Measurements from ENCODE around the gene MSRB2.

Gene MSRB2

DNA sequence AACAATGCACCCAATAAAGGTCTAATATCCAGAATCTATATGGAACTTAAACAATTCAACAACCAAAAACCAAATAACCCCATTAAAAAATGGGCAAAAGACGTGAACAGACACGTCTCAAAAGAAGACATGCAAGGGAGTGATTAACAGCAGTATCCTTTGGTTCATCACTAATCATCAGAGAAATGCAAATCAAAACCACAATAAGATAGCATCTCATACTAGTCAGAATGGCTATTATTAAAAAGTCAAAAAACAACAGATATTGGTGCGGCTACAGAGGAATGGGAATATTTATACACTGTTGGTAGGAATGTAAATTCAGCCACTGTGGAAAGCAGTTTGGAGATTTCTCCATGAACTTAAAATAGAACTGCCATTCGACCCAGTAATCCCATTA is 46.6 kb downstream of the MSRB2 start:
- H3K79me2 ChIP-seq (ENCODE audit: insufficient read depth, low read length) = no peaks in the 10 kb centered on the region
- H3K27ac ChIP-seq (ENCODE audit: low read depth, low read length) = no peak overlapping the region
- no peaks in the 10 kb centered on the region for H3K27me3 ChIP-seq (ENCODE audit: low read length)
- no peak overlapping the region for H3K4me3 ChIP-seq (ENCODE audit: insufficient read depth, low read length, poor library complexity, severe bottlenecking)
- H3F3A ChIP-seq (ENCODE audit: insufficient read depth) = no peaks in the 10 kb centered on the region
- no peaks in the 10 kb centered on the region for H3K36me3 ChIP-seq (ENCODE audit: low read length)
- no peak overlapping the region for H2AFZ ChIP-seq (ENCODE audit: low read depth, low read length, severe bottlenecking)
- no peak for TF ChIP-seq CTCF (IDR thresholded peaks at IDR 0.05; ENCODE audit: insufficient read depth, low read length, poor library complexity, severe bottlenecking)
- TF ChIP-seq EZH2phosphoT487 (conservative IDR thresholded peaks at IDR 0.05; ENCODE audit: low read length) = no peak
- no peaks in the 10 kb centered on the region for H4K20me1 ChIP-seq (ENCODE audit: low read depth, low read length)
- no peaks in the 10 kb centered on the region for H3K9me2 ChIP-seq (replicated peaks; ENCODE audit: insufficient read depth, low read length)
- no peak overlapping the region for H3K4me2 ChIP-seq (ENCODE audit: low read depth, low read length, poor library complexity, severe bottlenecking)
- no peaks in the 10 kb centered on the region for H3K9me3 ChIP-seq (ENCODE audit: insufficient read depth, low read length)
- no peak overlapping the region for H3K9ac ChIP-seq (ENCODE audit: low read length)

GRCh38 chr10:23146258-23146657 is 50.9 kb downstream of the MSRB2 start:
- H3K27ac ChIP-seq (ENCODE audit: low read depth, low read length) = no peak overlapping the region
- H3K4me2 ChIP-seq (ENCODE audit: low read depth, low read length, poor library complexity, severe bottlenecking) = no peak overlapping the region
- no peak for TF ChIP-seq CTCF (IDR thresholded peaks at IDR 0.05; ENCODE audit: insufficient read depth, low read length, poor library complexity, severe bottlenecking)

DNA sequence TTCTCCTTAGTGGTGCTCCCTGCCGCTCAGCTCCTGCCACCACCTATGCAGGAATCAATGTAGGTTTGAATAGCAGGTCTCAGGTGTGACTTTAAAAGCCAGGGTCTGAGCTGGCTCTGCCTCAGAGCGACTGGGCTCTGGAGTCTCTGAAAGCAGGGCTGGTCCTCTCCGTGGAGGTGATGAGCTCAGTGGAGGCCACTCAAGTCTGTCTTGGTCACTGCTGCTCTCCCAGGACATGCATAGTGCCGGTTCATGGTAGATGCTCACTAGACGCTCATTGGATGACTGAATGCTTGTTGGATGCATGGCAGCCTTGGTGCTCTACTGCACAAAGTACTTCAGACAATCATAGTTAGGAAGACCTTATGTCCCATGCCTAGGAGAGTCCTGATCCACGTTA is 51.7 kb downstream of the MSRB2 start:
- no peaks in the 10 kb centered on the region for H3K79me2 ChIP-seq (ENCODE audit: insufficient read depth, low read length)
- H3K4me2 ChIP-seq (ENCODE audit: low read depth, low read length, poor library complexity, severe bottlenecking) = no peak overlapping the region
- no peaks in the 10 kb centered on the region for H3K9me2 ChIP-seq (replicated peaks; ENCODE audit: insufficient read depth, low read length)
- H3K27me3 ChIP-seq (ENCODE audit: low read length) = no peaks in the 10 kb centered on the region
- no peak overlapping the region for H3K9ac ChIP-seq (ENCODE audit: low read length)
- no peak overlapping the region for H3K4me3 ChIP-seq (ENCODE audit: insufficient read depth, low read length, poor library complexity, severe bottlenecking)
- H3K36me3 ChIP-seq (ENCODE audit: low read length) = no peaks in the 10 kb centered on the region
- H3F3A ChIP-seq (ENCODE audit: insufficient read depth) = no peaks in the 10 kb centered on the region
- TF ChIP-seq EZH2phosphoT487 (conservative IDR thresholded peaks at IDR 0.05; ENCODE audit: low read length) (no peak), CTCF (IDR thresholded peaks at IDR 0.05; ENCODE audit: insufficient read depth, low read length, poor library complexity, severe bottlenecking) (no peak)
- H4K20me1 ChIP-seq (ENCODE audit: low read depth, low read length) = no peaks in the 10 kb centered on the region
- no peak overlapping the region for H3K27ac ChIP-seq (ENCODE audit: low read depth, low read length)
- H2AFZ ChIP-seq (ENCODE audit: low read depth, low read length, severe bottlenecking) = no peak overlapping the region
- no peaks in the 10 kb centered on the region for H3K9me3 ChIP-seq (ENCODE audit: insufficient read depth, low read length)

More at GRCh38 chr10:23146258-23146657, 50.9 kb downstream of the MSRB2 start:
- no peak overlapping the region for H3K9ac ChIP-seq (ENCODE audit: low read length)
- H2AFZ ChIP-seq (ENCODE audit: low read depth, low read length, severe bottlenecking) = no peak overlapping the region
- H3K4me3 ChIP-seq (ENCODE audit: insufficient read depth, low read length, poor library complexity, severe bottlenecking) = no peak overlapping the region
- no peaks in the 10 kb centered on the region for H4K20me1 ChIP-seq (ENCODE audit: low read depth, low read length)
- no peaks in the 10 kb centered on the region for H3F3A ChIP-seq (ENCODE audit: insufficient read depth)
- H3K9me2 ChIP-seq (replicated peaks; ENCODE audit: insufficient read depth, low read length) = no peaks in the 10 kb centered on the region
- H3K79me2 ChIP-seq (ENCODE audit: insufficient read depth, low read length) = no peaks in the 10 kb centered on the region
- H3K9me3 ChIP-seq (ENCODE audit: insufficient read depth, low read length) = no peaks in the 10 kb centered on the region
- H3K27me3 ChIP-seq (ENCODE audit: low read length) = no peaks in the 10 kb centered on the region
- no peaks in the 10 kb centered on the region for H3K36me3 ChIP-seq (ENCODE audit: low read length)

GRCh38 chr10:23148214-23148613 is 52.8 kb downstream of the MSRB2 start:
- Histone ChIP-seq H3K9me3 (ENCODE audit: insufficient read depth, low read length) (no peaks in the 10 kb centered on the region), H3K27me3 (ENCODE audit: low read length) (no peaks in the 10 kb centered on the region), H4K20me1 (ENCODE audit: low read depth, low read length) (no peaks in the 10 kb centered on the region), H3K9ac (ENCODE audit: low read length) (no peak overlapping the region), H3F3A (ENCODE audit: insufficient read depth) (no peaks in the 10 kb centered on the region), H3K27ac (ENCODE audit: low read depth, low read length) (no peak overlapping the region), H3K4me2 (ENCODE audit: low read depth, low read length, poor library complexity, severe bottlenecking) (no peak overlapping the region), H3K36me3 (ENCODE audit: low read length) (no peaks in the 10 kb centered on the region), H3K4me3 (ENCODE audit: insufficient read depth, low read length, poor library complexity, severe bottlenecking) (no peak overlapping the region), H3K79me2 (ENCODE audit: insufficient read depth, low read length) (no peaks in the 10 kb centered on the region), H3K9me2 (replicated peaks; ENCODE audit: insufficient read depth, low read length) (no peaks in the 10 kb centered on the region), H2AFZ (ENCODE audit: low read depth, low read length, severe bottlenecking) (no peak overlapping the region)
- TF ChIP-seq CTCF (IDR thresholded peaks at IDR 0.05; ENCODE audit: insufficient read depth, low read length, poor library complexity, severe bottlenecking) (no peak), EZH2phosphoT487 (conservative IDR thresholded peaks at IDR 0.05; ENCODE audit: low read length) (no peak)
